Measurements from ENCODE around the gene KCNE2.

Gene KCNE2

GRCh38 chr21:34363733-34364132 lies at the start of gene KCNE2:
Gene KCNE2, plus strand, starts transcription at chr21:34364006. Its CDS starts 6,473 bp downstream, at chr21:34370479.
- no peak within 1 kb of the TSS for H3K27ac ChIP-seq (ENCODE audit: extremely low read depth, low read depth, low read length)
- ChIA-PET CTCF (interaction anchor here (0.7 to 5.2 kb wide), 7 partner anchors 9 to 440 kb away, joined by 3 to 41 read pairs (median 5); no protein-coding TSS in a partner anchor), POLR2A (no interaction called here)
- H3K4me1 ChIP-seq (ENCODE audit: control insufficient read depth, insufficient read depth, low read length) = no peaks in the 10 kb centered on the region
- H3K36me3 ChIP-seq (ENCODE audit: control insufficient read depth in 2 of 2, insufficient read depth in 1 of 2, low read length in 2 of 2) = no peaks in the 10 kb centered on the region
- H3K9me3 ChIP-seq (ENCODE audit: control insufficient read depth, insufficient read depth, low read depth, low read length) = no peaks in the 10 kb centered on the region; the same call in 1 of the 2 replicates
- no peak within 1 kb of the TSS for H3K4me3 ChIP-seq (ENCODE audit: low read depth, low read length)
- TF ChIP-seq ZNF280D (tag by site-specific recombination; IDR thresholded peaks at IDR 0.05) = no peak
- TF ChIP-seq ZNF174 (tag by site-specific recombination; IDR thresholded peaks at IDR 0.05) = no peak
- TF ChIP-seq KLF16 (tag by site-specific recombination; IDR thresholded peaks at IDR 0.05) = no peak
- TF ChIP-seq FEZF1 (tag by site-specific recombination; IDR thresholded peaks at IDR 0.05) = no peak
- TF ChIP-seq ZBTB8A (tag by site-specific recombination; IDR thresholded peaks at IDR 0.05) = no peak
- no peak for TF ChIP-seq ZNF585B (tag by site-specific recombination; IDR thresholded peaks at IDR 0.05)
- no peak for TF ChIP-seq ZNF521 (tag by site-specific recombination; IDR thresholded peaks at IDR 0.05)
- no peak for TF ChIP-seq ZNF19 (tag by site-specific recombination; IDR thresholded peaks at IDR 0.05; ENCODE audit: low read depth)
- TF ChIP-seq KLF8 (tag by site-specific recombination; IDR thresholded peaks at IDR 0.05) = no peak
- TF ChIP-seq ZNF292 (tag by site-specific recombination; IDR thresholded peaks at IDR 0.05; ENCODE audit: borderline replicate concordance, low read depth) = no peak
- no peak for TF ChIP-seq ZNF600 (tag by site-specific recombination; IDR thresholded peaks at IDR 0.05)
- TF ChIP-seq ZNF248 (tag by site-specific recombination; IDR thresholded peaks at IDR 0.05) = no peak
- no peak for TF ChIP-seq KLF10 (tag by site-specific recombination; IDR thresholded peaks at IDR 0.05)
- TF ChIP-seq PRDM6 (tag by site-specific recombination; IDR thresholded peaks at IDR 0.05) = no peak
- no peak for TF ChIP-seq ZNF664 (tag by site-specific recombination; IDR thresholded peaks at IDR 0.05)

GRCh38 chr21:34319585-34319984 lies 44.2 kb upstream of the KCNE2 start:
- CTCF ChIA-PET = no interaction called here
- Histone ChIP-seq H3K27ac (ENCODE audit: extremely low read depth, low read depth, low read length) (no peak overlapping the region), H3K36me3 (ENCODE audit: control insufficient read depth in 2 of 2, insufficient read depth in 1 of 2, low read length in 2 of 2) (no peaks in the 10 kb centered on the region), H3K4me3 (ENCODE audit: low read depth, low read length) (no peak overlapping the region), H3K4me1 (ENCODE audit: control insufficient read depth, insufficient read depth, low read length) (no peaks in the 10 kb centered on the region), H3K9me3 (ENCODE audit: control insufficient read depth, insufficient read depth, low read depth, low read length) (no peaks in the 10 kb centered on the region)
- TF ChIP-seq REPIN1 (tag by site-specific recombination; IDR thresholded peaks at IDR 0.05; ENCODE audit: low read depth) (no peak), ZNF658 (tag by site-specific recombination; IDR thresholded peaks at IDR 0.05) (no peak), ZNF169 (tag by site-specific recombination; IDR thresholded peaks at IDR 0.05) (no peak), PRDM2 (tag by site-specific recombination; IDR thresholded peaks at IDR 0.05; ENCODE audit: borderline replicate concordance) (no peak), ZNF776 (tag by site-specific recombination; IDR thresholded peaks at IDR 0.05; ENCODE audit: borderline replicate concordance) (no peak), ZSCAN16 (tag by site-specific recombination; IDR thresholded peaks at IDR 0.05) (no peak), SCRT2 (tag by site-specific recombination; IDR thresholded peaks at IDR 0.05) (peak; percentile 76; the same call in 1 of the 2 replicates)
- POLR2A ChIA-PET = no interaction called here

All from HEK293 (cell line).